HG03159 (cell line): ENCODE results near the gene SUPT3H.

Source experiments
- ATAC-seq: cut with Tn5 transposase; IDR thresholded peaks from one replicate; pipeline ENCODE4 v1.9.1; 2021; ENCODE audit warnings: mild to moderate bottlenecking, moderate library complexity; ENCODE audit not compliant: unreplicated experiment

SUPT3H gene

GRCh38 chr6:44855562-44856411, 521.9 kb downstream of the SUPT3H start:
- no peak for ATAC-seq

DNA sequence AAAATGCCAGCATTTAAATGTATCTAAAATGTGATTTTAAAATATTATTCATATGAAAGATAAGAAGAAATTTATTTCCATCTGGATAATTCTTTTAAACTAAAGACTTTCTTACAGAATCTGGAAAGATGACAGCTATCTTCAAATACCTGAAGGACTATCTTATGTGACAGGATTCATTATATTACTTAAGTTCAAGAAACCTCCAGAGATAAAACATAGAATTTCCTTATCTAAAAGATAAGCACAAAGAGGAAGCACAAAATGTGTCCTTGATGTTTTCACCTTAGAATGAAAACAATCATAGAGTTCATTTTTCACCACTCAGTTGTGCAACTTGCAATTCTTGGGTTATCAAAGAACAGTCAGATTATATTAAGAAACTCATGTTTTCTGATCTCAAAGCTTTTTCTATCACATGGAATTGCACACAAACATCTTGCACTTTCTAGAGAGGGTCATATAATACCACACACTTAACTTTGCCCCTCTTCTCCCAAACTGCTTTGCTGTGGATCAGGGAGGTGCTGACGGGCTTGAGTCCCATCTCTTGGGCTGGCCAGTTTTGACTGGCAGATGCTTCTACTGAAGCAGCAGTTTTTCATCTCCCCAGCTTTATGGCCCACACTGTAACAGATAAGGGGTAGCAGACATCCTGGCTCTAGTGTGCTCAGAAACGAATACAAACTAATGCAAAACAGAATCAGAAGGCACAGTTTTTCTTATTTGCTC, 522.9 kb downstream of the SUPT3H start:
- no peak for ATAC-seq

GRCh38 chr6:44851176-44851575, 526.6 kb downstream of the SUPT3H start:
- ATAC-seq: no peak

GRCh38 chr6:44850312-44850711, 527.4 kb downstream of the SUPT3H start:
- no peak for ATAC-seq

GRCh38 chr6:44849806-44850205, 527.9 kb downstream of the SUPT3H start:
- ATAC-seq: no peak

GRCh38 chr6:44843734-44844133, 534.0 kb downstream of the SUPT3H start:
- no peak for ATAC-seq

GRCh38 chr6:44842616-44843015, 535.1 kb downstream of the SUPT3H start:
- ATAC-seq: no peak

- ATAC-seq: no peak
Measured at GRCh38 chr6:44841829-44842228, 535.9 kb downstream of the SUPT3H start.

GRCh38 chr6:44837741-44838140, 540.0 kb downstream of the SUPT3H start:
- ATAC-seq: no peak

DNA sequence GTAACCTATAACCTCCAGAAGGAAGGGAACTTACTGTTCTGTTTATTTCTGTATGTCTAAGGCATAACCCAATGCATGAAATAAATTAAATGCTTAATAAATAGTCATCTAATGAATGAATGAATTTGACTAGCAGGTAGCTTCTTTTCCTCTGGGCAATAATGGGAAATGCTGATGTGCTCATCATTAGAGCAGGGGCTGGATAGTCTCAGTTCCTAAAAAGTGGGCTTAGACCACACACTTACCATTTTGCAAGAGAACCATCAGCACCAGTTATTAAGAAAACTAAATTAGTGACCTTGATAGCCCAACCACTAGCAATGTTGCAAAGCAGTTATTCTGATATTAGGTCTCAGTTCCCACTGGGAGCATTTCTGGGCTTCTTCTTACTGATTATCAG, 540.5 kb downstream of the SUPT3H start:
- ATAC-seq: no peak

- peak; percentile 75 for ATAC-seq
Measured at GRCh38 chr6:44833248-44833647, 544.5 kb downstream of the SUPT3H start.

DNA sequence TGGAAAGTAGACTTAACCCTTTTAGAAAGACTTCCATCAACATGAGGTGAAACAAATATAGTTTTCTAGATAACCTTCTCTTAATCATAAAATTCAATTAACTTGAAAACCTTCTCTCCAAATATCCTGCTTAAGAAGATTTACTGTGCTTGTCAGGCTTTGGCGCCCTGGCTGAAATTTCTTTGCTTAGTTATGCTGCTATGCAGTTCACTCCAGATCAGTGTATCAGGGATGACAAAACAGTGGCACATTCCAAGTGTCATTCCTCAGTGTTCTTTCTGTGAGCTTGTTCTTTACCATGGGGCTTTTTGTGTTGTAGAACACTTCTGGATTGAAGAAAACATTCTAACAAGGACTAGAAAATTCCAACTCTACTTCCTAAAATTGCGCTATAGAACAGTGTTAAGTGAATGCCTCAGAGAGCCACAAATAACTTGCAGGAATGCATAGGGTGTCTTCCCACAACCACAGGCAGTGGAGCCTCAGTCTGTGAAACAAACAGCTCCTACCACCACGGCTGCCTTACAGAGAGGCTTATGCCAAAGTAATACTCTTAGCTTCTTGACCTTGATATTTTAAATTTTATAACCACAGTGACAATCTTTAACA, 546.6 kb downstream of the SUPT3H start:
- ATAC-seq: no peak

DNA sequence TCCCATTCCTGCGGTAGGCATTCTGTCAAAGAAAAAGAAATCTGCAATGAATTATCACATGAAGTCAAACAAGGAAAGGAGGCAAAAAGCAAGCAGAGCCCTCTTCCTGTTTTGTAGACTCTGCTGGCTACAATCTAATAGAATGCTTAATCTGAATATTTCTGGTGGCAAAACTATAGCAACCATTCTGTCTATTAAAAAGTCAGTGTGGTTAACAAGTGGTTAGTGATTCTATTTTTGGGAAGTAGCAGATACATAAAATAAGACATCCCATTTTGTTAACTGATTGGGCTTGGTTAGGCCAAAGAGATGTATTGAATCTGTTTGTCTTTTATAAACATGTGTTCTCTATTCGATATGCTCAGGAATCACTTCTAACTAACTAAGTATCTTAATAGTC, 547.9 kb downstream of the SUPT3H start:
- peak; percentile 47 for ATAC-seq

DNA sequence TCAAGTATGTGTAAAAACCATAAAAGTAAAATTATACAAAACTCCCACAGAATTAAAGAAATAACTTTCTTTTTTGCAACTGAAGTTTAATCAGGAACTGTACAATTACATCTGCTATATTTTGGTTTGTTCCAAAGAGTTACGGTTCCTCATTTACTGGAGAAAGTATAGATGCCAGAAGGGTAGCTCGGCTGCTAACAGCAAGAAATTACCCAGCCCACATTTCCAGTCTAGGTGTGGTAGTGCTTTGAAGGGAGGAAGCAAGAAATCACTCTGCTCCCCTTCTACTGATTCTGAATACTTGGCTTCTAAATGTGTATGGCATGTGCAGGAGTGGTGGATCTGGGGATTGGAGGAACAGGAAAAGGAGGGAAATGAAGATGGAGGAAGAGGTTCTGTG, 549.0 kb downstream of the SUPT3H start:
- no peak for ATAC-seq

DNA sequence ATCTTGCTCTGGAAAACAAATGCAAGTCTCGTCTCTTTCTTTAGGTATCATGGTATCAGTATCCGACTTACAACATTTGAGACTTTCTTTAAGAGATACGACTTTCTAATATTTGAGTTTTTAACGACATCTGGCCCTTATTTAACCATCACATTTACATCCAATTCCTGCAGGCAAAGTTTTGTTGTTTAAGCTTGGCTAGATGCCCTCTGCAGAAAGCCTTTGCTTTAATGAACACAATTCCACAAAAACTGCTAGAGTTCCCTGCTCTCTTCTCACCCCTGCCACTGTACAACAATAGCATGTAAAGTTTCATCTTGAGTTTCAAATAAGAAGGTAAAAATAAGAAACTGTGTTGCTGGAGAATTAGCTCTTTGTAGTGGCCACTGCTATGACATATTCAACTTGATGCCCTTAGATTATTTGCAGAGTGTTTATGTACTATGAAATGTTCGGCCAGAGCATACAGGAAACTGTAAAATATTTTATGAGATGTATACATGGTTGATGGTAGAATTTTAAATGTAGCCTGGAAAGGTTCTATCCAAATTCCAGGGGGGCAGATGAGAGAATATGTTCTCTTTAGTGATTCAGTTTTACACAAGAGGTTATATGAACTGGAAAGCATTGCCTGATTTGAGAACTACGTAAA, 551.6 kb downstream of the SUPT3H start:
- no peak for ATAC-seq

DNA sequence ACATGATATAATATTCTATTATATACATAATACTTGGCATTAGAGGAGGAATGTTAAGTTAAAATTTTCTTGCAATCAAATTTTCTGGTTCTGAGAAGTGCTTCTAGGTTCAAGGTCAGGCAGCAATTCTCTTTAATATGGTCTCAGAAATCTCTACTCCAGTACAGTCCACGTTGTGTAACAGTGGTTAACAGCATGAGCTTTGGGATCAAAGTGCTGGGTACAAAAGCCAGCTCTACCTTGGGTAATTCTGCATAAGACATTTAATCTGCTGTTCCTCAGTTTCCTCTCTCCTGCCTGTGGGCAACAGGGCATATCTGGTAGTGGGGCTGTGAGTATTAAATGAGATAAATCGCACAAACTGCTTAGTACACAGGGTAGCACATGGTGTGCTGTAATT, 552.5 kb downstream of the SUPT3H start:
- ATAC-seq: no peak

DNA sequence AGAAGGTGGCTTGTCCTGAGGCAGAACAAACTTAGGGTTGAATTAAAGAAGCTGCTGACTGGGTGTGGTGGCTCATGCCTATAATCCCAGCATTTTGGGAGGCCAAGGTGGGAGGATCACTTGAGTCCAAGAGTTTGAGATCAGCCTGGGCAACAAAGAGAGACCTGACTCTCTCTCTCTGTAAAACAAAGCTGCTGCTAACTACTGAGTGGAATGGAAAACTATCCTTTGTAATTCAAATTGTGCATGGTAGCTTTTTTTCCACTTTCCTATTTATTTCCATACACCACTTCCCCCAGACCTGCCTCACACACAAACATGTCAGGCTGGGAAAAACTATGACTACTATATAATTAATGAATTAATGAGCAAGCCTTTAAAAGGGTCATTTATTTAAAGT, 553.2 kb downstream of the SUPT3H start:
- no peak for ATAC-seq

- ATAC-seq: no peak
Measured at GRCh38 chr6:44820759-44821158, 557.0 kb downstream of the SUPT3H start.

GRCh38 chr6:44820321-44820720, 557.4 kb downstream of the SUPT3H start:
- no peak for ATAC-seq

DNA sequence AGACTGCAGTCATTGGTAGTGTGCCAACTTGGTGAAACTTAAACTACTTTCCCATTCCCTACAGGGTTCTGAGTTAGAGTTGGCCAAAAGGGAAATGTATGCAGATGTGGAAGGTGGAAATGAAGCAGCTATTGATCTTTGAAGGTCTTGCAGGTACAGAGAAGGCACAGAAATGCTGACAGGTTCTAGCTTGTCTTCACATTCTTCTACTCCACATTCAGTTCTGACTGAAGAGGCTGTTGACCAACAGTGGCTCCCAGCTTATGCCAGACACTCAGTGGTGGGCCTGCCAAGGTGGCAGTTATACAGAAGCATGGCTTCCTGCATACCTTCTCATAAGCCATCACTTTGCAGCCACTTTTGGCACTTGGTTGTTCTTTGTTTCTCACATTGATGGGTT, 566.3 kb downstream of the SUPT3H start:
- no peak for ATAC-seq

- no peak for ATAC-seq
Measured at GRCh38 chr6:44809258-44809657, 568.5 kb downstream of the SUPT3H start.
